ENCODE measurements around the gene ISCU. TPM values are rescaled to one million over a fixed set of nuclear protein-coding genes. Genes with fewer than 3 reads are reported as not detected.
A peak's percentile ranks its signal among the peaks of the same experiment; 100 is the strongest.

Gene ISCU
- total RNA-seq, 2 donors from 2014 or later: 63.1 to 66.0 TPM

GRCh38 chr12:108561852-108562347 lies 496 bp upstream of the ISCU start:
- no peaks in the 10 kb centered on the region for H3K27me3 ChIP-seq (ENCODE audit: control insufficient read depth, insufficient read depth, low read length, poor library complexity, severe bottlenecking)
- H3K36me3 Mint-ChIP-seq (ENCODE audit: low read depth): peaks cover 35% of the 10 kb centered on the region
- H3K27me3 Mint-ChIP-seq (ENCODE audit: insufficient read depth): no peaks in the 10 kb centered on the region

GRCh38 chr12:108563136-108563803 lies 874 bp downstream of the ISCU start:
- H3K27ac ChIP-seq (ENCODE audit: low read depth, low read length): peak overlapping the region; percentile 66
- no peaks in the 10 kb centered on the region for H3K4me1 ChIP-seq (ENCODE audit: control insufficient read depth, insufficient read depth, low read length)
- Mint-ChIP-seq H3K4me3 (peak overlapping the region; percentile 94), H3K36me3 (ENCODE audit: low read depth) (peaks cover 39% of the 10 kb centered on the region), H3K9me3 (no peaks in the 10 kb centered on the region), H3K27me3 (ENCODE audit: insufficient read depth) (no peaks in the 10 kb centered on the region), H3K4me1 (peaks cover 15% of the 10 kb centered on the region), H3K27ac (peak overlapping the region; percentile 97)
- H3K4me3 ChIP-seq (ENCODE audit: low read length): peak overlapping the region; percentile 96
- 4 to 10% methylated on average over 2 to 12 of the region's 14 CpGs for WGBS, 2 experiments (ENCODE audit: insufficient coverage in 1 of 2, insufficient read length in 1 of 2)
- peak; percentile 91 for TF ChIP-seq CTCF (conservative IDR thresholded peaks at IDR 0.05)
- no peaks in the 10 kb centered on the region for H3K27me3 ChIP-seq (ENCODE audit: control insufficient read depth, insufficient read depth, low read length, poor library complexity, severe bottlenecking)
- H3K9ac ChIP-seq (ENCODE audit: extremely low read depth, low read length, poor library complexity, severe bottlenecking): peak overlapping the region; percentile 84
- DNase-seq: peak; percentile 94
- no peaks in the 10 kb centered on the region for H3K9me3 ChIP-seq (ENCODE audit: control insufficient read depth, low read length)
- H3K36me3 ChIP-seq (ENCODE audit: control insufficient read depth, insufficient read depth, low read length): peaks cover 46% of the 10 kb centered on the region

More at GRCh38 chr12:108561852-108562347, 496 bp upstream of the ISCU start:
- H3K4me3 Mint-ChIP-seq: peak overlapping the region; percentile 94
- peak overlapping the region; percentile 98 for H3K9ac ChIP-seq (ENCODE audit: extremely low read depth, low read length, poor library complexity, severe bottlenecking)
- peak overlapping the region; percentile 98 for H3K27ac ChIP-seq (ENCODE audit: low read depth, low read length)
- no peaks in the 10 kb centered on the region for H3K9me3 Mint-ChIP-seq
- H3K36me3 ChIP-seq (ENCODE audit: control insufficient read depth, insufficient read depth, low read length): peaks cover 43% of the 10 kb centered on the region
- TF ChIP-seq CTCF (conservative IDR thresholded peaks at IDR 0.05): no peak
- DNase-seq: no peak
- peaks cover 15% of the 10 kb centered on the region for H3K4me1 Mint-ChIP-seq
- H3K9me3 ChIP-seq (ENCODE audit: control insufficient read depth, low read length): no peaks in the 10 kb centered on the region
- H3K27ac Mint-ChIP-seq: peak overlapping the region; percentile 100
- H3K4me1 ChIP-seq (ENCODE audit: control insufficient read depth, insufficient read depth, low read length): no peaks in the 10 kb centered on the region
- H3K4me3 ChIP-seq (ENCODE audit: low read length): peak overlapping the region; percentile 94
- 1% methylated on average over 10 to 20 of the region's 20 CpGs for whole genome bisulfite sequencing, 2 experiments (ENCODE audit: insufficient coverage in 1 of 2, insufficient read length in 1 of 2)

- Mint-ChIP-seq H3K4me1 (peaks cover 15% of the 10 kb centered on the region), H3K27ac (no peak overlapping the region), H3K9me3 (no peaks in the 10 kb centered on the region), H3K4me3 (peak overlapping the region; percentile 94), H3K27me3 (ENCODE audit: insufficient read depth) (no peaks in the 10 kb centered on the region), H3K36me3 (ENCODE audit: low read depth) (peaks cover 41% of the 10 kb centered on the region)
- H3K4me3 ChIP-seq (ENCODE audit: low read length): peak overlapping the region; percentile 96
- H3K9ac ChIP-seq (ENCODE audit: extremely low read depth, low read length, poor library complexity, severe bottlenecking): no peak overlapping the region
- TF ChIP-seq CTCF (conservative IDR thresholded peaks at IDR 0.05): peak; percentile 17
- H3K36me3 ChIP-seq (ENCODE audit: control insufficient read depth, insufficient read depth, low read length): peaks cover 49% of the 10 kb centered on the region
- H3K4me1 ChIP-seq (ENCODE audit: control insufficient read depth, insufficient read depth, low read length): no peaks in the 10 kb centered on the region
- no peak overlapping the region for H3K27ac ChIP-seq (ENCODE audit: low read depth, low read length)
- no peaks in the 10 kb centered on the region for H3K27me3 ChIP-seq (ENCODE audit: control insufficient read depth, insufficient read depth, low read length, poor library complexity, severe bottlenecking)
- H3K9me3 ChIP-seq (ENCODE audit: control insufficient read depth, low read length): no peaks in the 10 kb centered on the region
- WGBS, 2 experiments (ENCODE audit: insufficient coverage in 1 of 2, insufficient read length in 1 of 2): 11% methylated on average over 1 of the region's 1 CpG; no CpG with 5 or more reads in 1 of the 2 experiments
- no peak for DNase-seq
These were observed 1.4 kb downstream of the ISCU start for GRCh38 chr12:108563804-108564151.

Measured in endodermal cell (in vitro differentiated cells).